Hepatocyte (in vitro differentiated cells): ENCODE results near the gene ZFYVE28. TPM values are rescaled to one million over a fixed set of nuclear protein-coding genes. Genes with fewer than 3 reads are reported as not detected.

Experiments used
- DNase-seq: peaks from one replicate; pipeline ENCODE4 v3.0.0-alpha.2; 2016; ENCODE audit warnings: low spot score
- H2AFZ ChIP-seq: fragments of 200-600 bp; sonication (generic); 2 replicates; pipeline ENCODE4 v1.6.0; 2016; ENCODE audit warnings: antibody characterized with exemption, mild to moderate bottlenecking
- H3K27ac ChIP-seq: fragments of 200-600 bp; sonication (generic); 2 replicates; pipeline ENCODE4 v1.5.1; 2016; ENCODE audit warnings: mild to moderate bottlenecking
- H3K27me3 ChIP-seq: fragments of 200-600 bp; sonication (generic); 2 replicates; pipeline ENCODE4 v1.6.1; 2016
- H3K36me3 ChIP-seq: fragments of 200-600 bp; sonication (generic); replicated peaks from 2 replicates; pipeline ENCODE4 v1.5.1; 2016; ENCODE audit warnings: low read depth; ENCODE audit not compliant: insufficient read depth
- H3K4me1 ChIP-seq: fragments of 200-600 bp; sonication (generic); 2 replicates; pipeline ENCODE4 v1.5.1; 2016; ENCODE audit warnings: mild to moderate bottlenecking, moderate library complexity; ENCODE audit not compliant: insufficient read depth
- H3K4me2 ChIP-seq: fragments of 200-600 bp; sonication (generic); 2 replicates; pipeline ENCODE4 v1.6.0; 2016
- H3K4me3 ChIP-seq: fragments of 200-600 bp; sonication (generic); 2 replicates; pipeline ENCODE4 v1.5.1; 2016; ENCODE audit warnings: mild to moderate bottlenecking
- H3K79me2 ChIP-seq: fragments of 200-600 bp; sonication (generic); 2 replicates; pipeline ENCODE4 v1.6.0; 2017; ENCODE audit warnings: mild to moderate bottlenecking
- H3K9me2 ChIP-seq: fragments of 200-600 bp; sonication (generic); replicated peaks from 2 replicates; pipeline ENCODE4 v1.6.0; 2017; ENCODE audit warnings: mild to moderate bottlenecking; ENCODE audit not compliant: insufficient read depth
- H3K9me3 ChIP-seq: fragments of 200-600 bp; sonication (generic); 2 replicates; pipeline ENCODE4 v1.5.1; 2016; ENCODE audit warnings: low read depth, mild to moderate bottlenecking
- H4K20me1 ChIP-seq: fragments of 200-600 bp; sonication (generic); 2 replicates; pipeline ENCODE4 v1.6.0; 2016; ENCODE audit warnings: mild to moderate bottlenecking; ENCODE audit not compliant: insufficient read depth, poor library complexity, severe bottlenecking
- EZH2 ChIP-seq: fragments of 200-600 bp; sonication (generic); IDR thresholded peaks from 2 replicates; pipeline ENCODE4 v1.6.1; 2016; ENCODE audit warnings: antibody characterized with exemption, mild to moderate bottlenecking, borderline replicate concordance
- EZH2phosphoT487 ChIP-seq: fragments of 200-600 bp; sonication (generic); IDR thresholded peaks from one replicate; pipeline ENCODE4 v1.6.1; 2018; ENCODE audit warnings: antibody characterized with exemption, mild to moderate bottlenecking, low read depth, moderate library complexity; ENCODE audit not compliant: unreplicated experiment, severe bottlenecking
- WGBS: methylation state at CpG from one replicate; pipeline ENCODE4 v1.1.6; 2016; ENCODE audit warnings: low lambda C conversion rate; ENCODE audit errors: missing lambda C conversion rate; 5-methylcytosine and 5-hydroxymethylcytosine counted together
- polyA plus RNA-seq: library from polyadenylated mRNA; unstranded; fragments of >200 nt; fragmentation: Nextera tagmentation; extraction: Ambion mirVana; gene quantifications from 2 replicates; pipeline ENCODE4 v1.2.1, GENCODE V29; 2016
- total RNA-seq: library from RNA; depleted of rRNA; stranded (reverse); fragments of >200 nt; gene quantifications from 2 replicates; pipeline ENCODE4 v1.2.3, GENCODE V29; 2014
- TF ChIP-seq, protein P1 (sequence below): fragments of 200-600 bp; sonication (generic); IDR thresholded peaks from 2 replicates; pipeline ENCODE4 v1.5.1; 2016; ENCODE audit warnings: antibody characterized with exemption, mild to moderate bottlenecking; ENCODE audit not compliant: poor library complexity

ZFYVE28 gene
- total and polyA plus RNA-seq, 2 experiments from 2014 or later: 2.2 to 3.4 TPM

DNA sequence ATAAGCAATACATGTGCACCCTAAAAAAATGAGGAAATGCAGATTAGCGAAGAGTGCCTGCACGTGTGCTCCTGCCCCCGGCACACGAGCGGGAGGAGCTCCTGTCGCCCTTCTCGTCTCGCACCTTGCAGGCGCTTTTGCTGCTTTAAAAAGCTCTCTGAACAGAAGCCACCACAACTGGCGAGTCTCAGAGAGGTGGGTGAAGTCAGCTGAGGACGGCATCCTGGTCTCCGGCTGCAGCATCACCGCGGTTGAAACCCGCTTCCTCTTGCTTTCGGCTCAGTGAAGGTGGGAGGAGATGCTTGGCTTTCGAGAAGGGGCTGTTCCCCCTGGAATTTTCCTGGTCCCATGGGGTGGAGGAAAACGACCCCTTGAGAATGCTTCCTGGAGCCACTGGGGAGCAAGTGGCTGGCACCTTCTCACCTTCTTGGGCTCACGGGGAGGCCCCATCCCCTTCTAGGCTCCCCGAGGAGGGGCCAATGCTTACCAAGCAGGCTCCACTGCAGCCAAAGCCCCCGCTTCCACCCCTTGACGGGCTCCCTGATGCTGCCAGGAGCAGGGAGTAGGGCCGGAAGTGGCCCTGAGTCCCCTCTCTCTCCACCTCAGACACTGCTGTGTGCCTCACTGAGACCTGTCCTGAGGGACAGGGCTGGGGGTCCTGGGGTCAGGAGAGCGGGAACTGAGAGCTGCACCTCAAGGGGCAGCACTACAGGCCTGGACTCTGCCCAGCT lies 127.3 kb downstream of the ZFYVE28 start:
- peak; percentile 6 for DNase-seq
- Histone ChIP-seq H3K4me3 (no peak overlapping the region), H4K20me1 (no peaks in the 10 kb centered on the region), H3K4me1 (peaks cover 9% of the 10 kb centered on the region), H2AFZ (no peak overlapping the region), H3K9me2 (no peaks in the 10 kb centered on the region), H3K27ac (no peak overlapping the region), H3K9me3 (no peaks in the 10 kb centered on the region), H3K79me2 (no peaks in the 10 kb centered on the region), H3K36me3 (no peaks in the 10 kb centered on the region), H3K4me2 (no peak overlapping the region), H3K27me3 (no peaks in the 10 kb centered on the region)
- WGBS: 83% methylated on average over 24 of the region's 24 CpGs
- TF ChIP-seq EZH2 (no peak), EZH2phosphoT487 (no peak)
- TF ChIP-seq, protein P1, sequence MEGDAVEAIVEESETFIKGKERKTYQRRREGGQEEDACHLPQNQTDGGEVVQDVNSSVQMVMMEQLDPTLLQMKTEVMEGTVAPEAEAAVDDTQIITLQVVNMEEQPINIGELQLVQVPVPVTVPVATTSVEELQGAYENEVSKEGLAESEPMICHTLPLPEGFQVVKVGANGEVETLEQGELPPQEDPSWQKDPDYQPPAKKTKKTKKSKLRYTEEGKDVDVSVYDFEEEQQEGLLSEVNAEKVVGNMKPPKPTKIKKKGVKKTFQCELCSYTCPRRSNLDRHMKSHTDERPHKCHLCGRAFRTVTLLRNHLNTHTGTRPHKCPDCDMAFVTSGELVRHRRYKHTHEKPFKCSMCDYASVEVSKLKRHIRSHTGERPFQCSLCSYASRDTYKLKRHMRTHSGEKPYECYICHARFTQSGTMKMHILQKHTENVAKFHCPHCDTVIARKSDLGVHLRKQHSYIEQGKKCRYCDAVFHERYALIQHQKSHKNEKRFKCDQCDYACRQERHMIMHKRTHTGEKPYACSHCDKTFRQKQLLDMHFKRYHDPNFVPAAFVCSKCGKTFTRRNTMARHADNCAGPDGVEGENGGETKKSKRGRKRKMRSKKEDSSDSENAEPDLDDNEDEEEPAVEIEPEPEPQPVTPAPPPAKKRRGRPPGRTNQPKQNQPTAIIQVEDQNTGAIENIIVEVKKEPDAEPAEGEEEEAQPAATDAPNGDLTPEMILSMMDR: no peak

DNA sequence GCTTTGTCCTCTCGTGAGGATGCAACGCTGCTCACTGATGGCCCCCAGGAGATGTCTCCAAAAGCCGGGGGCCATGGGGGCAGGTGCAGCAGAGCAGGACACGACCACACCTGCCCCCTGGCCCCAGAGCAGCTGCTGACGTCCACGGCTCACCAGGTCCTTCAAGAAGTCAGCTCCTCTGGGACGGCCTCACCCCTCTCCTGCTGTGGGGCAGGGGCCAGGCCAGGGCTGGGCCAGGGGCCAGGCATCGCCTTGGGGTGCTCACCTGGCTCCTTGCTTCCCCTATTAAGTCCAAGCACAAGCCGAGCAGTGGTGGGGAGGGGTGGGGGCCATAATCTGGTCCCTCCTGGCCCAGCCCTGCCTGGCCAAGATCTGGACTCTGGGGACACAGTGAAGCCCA lies 128.0 kb downstream of the ZFYVE28 start:
- H2AFZ ChIP-seq: no peak overlapping the region
- no peak overlapping the region for H3K4me3 ChIP-seq
- no peaks in the 10 kb centered on the region for H3K79me2 ChIP-seq
- no peaks in the 10 kb centered on the region for H4K20me1 ChIP-seq
- H3K9me3 ChIP-seq: no peaks in the 10 kb centered on the region
- H3K4me1 ChIP-seq: peaks cover 9% of the 10 kb centered on the region
- H3K9me2 ChIP-seq: no peaks in the 10 kb centered on the region
- no peak overlapping the region for H3K27ac ChIP-seq
- no peaks in the 10 kb centered on the region for H3K36me3 ChIP-seq
- TF ChIP-seq EZH2phosphoT487: no peak
- TF ChIP-seq, protein P1: no peak
- TF ChIP-seq EZH2: no peak
- 82% methylated on average over 8 of the region's 9 CpGs for WGBS
- no peak overlapping the region for H3K4me2 ChIP-seq
- no peaks in the 10 kb centered on the region for H3K27me3 ChIP-seq
- peak; percentile 3 for DNase-seq

DNA sequence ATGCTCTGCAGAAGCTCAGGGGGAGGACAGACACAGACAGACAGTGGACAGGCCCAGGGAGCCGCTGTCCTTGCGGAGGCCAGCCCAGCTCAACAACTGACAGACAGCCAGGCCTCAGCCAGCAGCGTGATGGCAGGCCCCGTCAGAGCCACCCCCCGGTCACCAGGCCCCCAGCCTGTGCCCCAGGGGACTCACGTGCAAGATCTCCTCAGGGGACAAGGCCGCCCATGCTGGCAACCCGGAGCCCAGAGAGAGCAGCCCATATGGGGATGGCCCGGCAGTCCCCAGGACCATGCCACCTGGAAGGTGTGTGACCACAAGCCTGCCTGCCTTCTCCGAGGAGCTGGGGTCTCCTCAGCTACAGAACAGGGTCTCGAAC lies 128.5 kb downstream of the ZFYVE28 start:
- Histone ChIP-seq H3K27ac (no peak overlapping the region), H3K9me2 (no peaks in the 10 kb centered on the region), H3K4me3 (no peak overlapping the region), H3K27me3 (no peaks in the 10 kb centered on the region), H4K20me1 (no peaks in the 10 kb centered on the region), H3K79me2 (no peaks in the 10 kb centered on the region), H2AFZ (no peak overlapping the region), H3K36me3 (no peaks in the 10 kb centered on the region), H3K4me1 (peaks cover 9% of the 10 kb centered on the region), H3K4me2 (no peak overlapping the region), H3K9me3 (no peaks in the 10 kb centered on the region)
- DNase-seq: peak; percentile 2
- TF ChIP-seq, protein P1: no peak
- TF ChIP-seq EZH2phosphoT487 (no peak), EZH2 (no peak)
- whole genome bisulfite sequencing: 97% methylated on average over 9 of the region's 11 CpGs
